ENCODE data around the gene PTPN3.

DNA sequence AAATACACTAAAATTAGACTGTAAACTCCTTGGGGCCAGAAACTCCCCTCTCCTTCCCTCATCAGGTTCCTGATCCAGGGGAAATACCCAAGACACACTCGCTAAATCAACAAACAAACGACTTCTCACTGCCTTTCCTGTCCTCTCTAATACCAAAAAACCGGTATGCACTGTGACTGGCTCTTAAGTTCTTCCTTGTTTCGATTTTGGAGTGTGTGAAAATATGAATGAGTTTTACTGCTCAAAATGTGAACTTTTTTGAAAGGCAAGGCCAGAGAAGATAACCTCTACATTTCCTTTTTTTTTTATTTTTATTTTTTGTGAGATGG is 96.2 kb downstream of the PTPN3 start:
- TF ChIP-seq FOXJ3 (CRISPR knock-in tag; IDR thresholded peaks at IDR 0.05) (no peak), JUND (IDR thresholded peaks at IDR 0.05) (no peak), TCF12 (IDR thresholded peaks at IDR 0.05) (no peak), YY1 (IDR thresholded peaks at IDR 0.05; ENCODE audit: low read depth) (no peak), RXRA (IDR thresholded peaks at IDR 0.05; ENCODE audit: borderline replicate concordance, low read depth) (no peak)
- TF ChIP-seq, protein P1, sequence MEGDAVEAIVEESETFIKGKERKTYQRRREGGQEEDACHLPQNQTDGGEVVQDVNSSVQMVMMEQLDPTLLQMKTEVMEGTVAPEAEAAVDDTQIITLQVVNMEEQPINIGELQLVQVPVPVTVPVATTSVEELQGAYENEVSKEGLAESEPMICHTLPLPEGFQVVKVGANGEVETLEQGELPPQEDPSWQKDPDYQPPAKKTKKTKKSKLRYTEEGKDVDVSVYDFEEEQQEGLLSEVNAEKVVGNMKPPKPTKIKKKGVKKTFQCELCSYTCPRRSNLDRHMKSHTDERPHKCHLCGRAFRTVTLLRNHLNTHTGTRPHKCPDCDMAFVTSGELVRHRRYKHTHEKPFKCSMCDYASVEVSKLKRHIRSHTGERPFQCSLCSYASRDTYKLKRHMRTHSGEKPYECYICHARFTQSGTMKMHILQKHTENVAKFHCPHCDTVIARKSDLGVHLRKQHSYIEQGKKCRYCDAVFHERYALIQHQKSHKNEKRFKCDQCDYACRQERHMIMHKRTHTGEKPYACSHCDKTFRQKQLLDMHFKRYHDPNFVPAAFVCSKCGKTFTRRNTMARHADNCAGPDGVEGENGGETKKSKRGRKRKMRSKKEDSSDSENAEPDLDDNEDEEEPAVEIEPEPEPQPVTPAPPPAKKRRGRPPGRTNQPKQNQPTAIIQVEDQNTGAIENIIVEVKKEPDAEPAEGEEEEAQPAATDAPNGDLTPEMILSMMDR (IDR thresholded peaks at IDR 0.05), result no peak
